Ascending aorta (tissue), 2 donors: Measurements from ENCODE around the gene CDCP1. TPM values are rescaled to one million over a fixed set of nuclear protein-coding genes. Genes with fewer than 3 reads are reported as not detected.

Source experiments
- DNase-seq, 2 donors: peaks; one replicate each; pipeline ENCODE4 v3.0.0-alpha.2; 2019; ENCODE audit warnings: low spot score in 2 of 2
- H3K27ac ChIP-seq, 2 donors: fragments of 200-600 bp; sonication (generic); one replicate each; pipeline ENCODE4 v1.5.1; 2016 to 2017; ENCODE audit warnings: mild to moderate bottlenecking in 1 of 2
- H3K27me3 ChIP-seq: fragments of 200-600 bp; sonication (generic); one replicate; pipeline ENCODE4 v1.5.1; 2017
- H3K36me3 ChIP-seq, 2 donors: fragments of 200-600 bp; sonication (generic); one replicate each; pipeline ENCODE4 v1.5.1; 2016
- H3K4me1 ChIP-seq, 2 donors: fragments of 200-600 bp; sonication (generic); one replicate each; pipeline ENCODE4 v1.5.1; 2016 to 2017; ENCODE audit warnings: mild to moderate bottlenecking in 1 of 2
- H3K4me3 ChIP-seq, 2 donors: fragments of 200-600 bp; sonication (generic); one replicate each; pipeline ENCODE4 v1.5.1; 2016 to 2017; ENCODE audit warnings: mild to moderate bottlenecking in 1 of 2
- H3K9me3 ChIP-seq, 2 donors: fragments of 200-600 bp; sonication (generic); one replicate each; pipeline ENCODE4 v1.5.1; 2016
- intact Hi-C: fragments of 100-400 bp; cut with DNase I; formaldehyde crosslinking; loops from one replicate; pipeline ENCODE4 v1.15.1; 2023
- total RNA-seq: library from RNA; depleted of rRNA; stranded (reverse); fragments of >200 nt; gene quantifications from one replicate; pipeline ENCODE4 v1.1.0, GENCODE V29; 2016
- TF ChIP-seq, protein P1 (sequence below), 3 experiments: fragments of 200-600 bp in 2 of 3; fragments of 450-650 bp in 1 of 3; sonication (generic) in 2 of 3; IDR thresholded peaks; one replicate each; pipeline ENCODE4 v1.5.1; 2016 to 2019; ENCODE audit warnings: antibody characterized with exemption in 3 of 3, mild to moderate bottlenecking in 1 of 3, moderate library complexity in 1 of 3

CDCP1 gene
- total RNA-seq, 1 donor from 2014 or later: 3.0 TPM

GRCh38 chr3:45119376-45119775 is 26.8 kb downstream of the CDCP1 start:
- no peak overlapping the region for H3K4me3 ChIP-seq
- no peaks in the 10 kb centered on the region for H3K4me1 ChIP-seq
- no peaks in the 10 kb centered on the region for H3K36me3 ChIP-seq
- no peak for DNase-seq
- H3K27me3 ChIP-seq: no peaks in the 10 kb centered on the region
- TF ChIP-seq, protein P1, sequence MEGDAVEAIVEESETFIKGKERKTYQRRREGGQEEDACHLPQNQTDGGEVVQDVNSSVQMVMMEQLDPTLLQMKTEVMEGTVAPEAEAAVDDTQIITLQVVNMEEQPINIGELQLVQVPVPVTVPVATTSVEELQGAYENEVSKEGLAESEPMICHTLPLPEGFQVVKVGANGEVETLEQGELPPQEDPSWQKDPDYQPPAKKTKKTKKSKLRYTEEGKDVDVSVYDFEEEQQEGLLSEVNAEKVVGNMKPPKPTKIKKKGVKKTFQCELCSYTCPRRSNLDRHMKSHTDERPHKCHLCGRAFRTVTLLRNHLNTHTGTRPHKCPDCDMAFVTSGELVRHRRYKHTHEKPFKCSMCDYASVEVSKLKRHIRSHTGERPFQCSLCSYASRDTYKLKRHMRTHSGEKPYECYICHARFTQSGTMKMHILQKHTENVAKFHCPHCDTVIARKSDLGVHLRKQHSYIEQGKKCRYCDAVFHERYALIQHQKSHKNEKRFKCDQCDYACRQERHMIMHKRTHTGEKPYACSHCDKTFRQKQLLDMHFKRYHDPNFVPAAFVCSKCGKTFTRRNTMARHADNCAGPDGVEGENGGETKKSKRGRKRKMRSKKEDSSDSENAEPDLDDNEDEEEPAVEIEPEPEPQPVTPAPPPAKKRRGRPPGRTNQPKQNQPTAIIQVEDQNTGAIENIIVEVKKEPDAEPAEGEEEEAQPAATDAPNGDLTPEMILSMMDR (IDR thresholded peaks at IDR 0.05): no peak
- H3K27ac ChIP-seq: no peak overlapping the region
- no peaks in the 10 kb centered on the region for H3K9me3 ChIP-seq
- intact Hi-C loops: no loop called here

- Histone ChIP-seq H3K27ac (no peak overlapping the region), H3K4me3 (no peak overlapping the region), H3K27me3 (no peaks in the 10 kb centered on the region), H3K9me3 (no peaks in the 10 kb centered on the region), H3K4me1 (peaks cover 0 to 2% of the 10 kb centered on the region in 2 donors), H3K36me3 (no peaks in the 10 kb centered on the region)
- TF ChIP-seq, protein P1 (IDR thresholded peaks at IDR 0.05): no peak
- intact Hi-C loops: no loop called here
- DNase-seq: no peak
These were observed 27.5 kb downstream of the CDCP1 start for GRCh38 chr3:45118615-45119071.

DNA sequence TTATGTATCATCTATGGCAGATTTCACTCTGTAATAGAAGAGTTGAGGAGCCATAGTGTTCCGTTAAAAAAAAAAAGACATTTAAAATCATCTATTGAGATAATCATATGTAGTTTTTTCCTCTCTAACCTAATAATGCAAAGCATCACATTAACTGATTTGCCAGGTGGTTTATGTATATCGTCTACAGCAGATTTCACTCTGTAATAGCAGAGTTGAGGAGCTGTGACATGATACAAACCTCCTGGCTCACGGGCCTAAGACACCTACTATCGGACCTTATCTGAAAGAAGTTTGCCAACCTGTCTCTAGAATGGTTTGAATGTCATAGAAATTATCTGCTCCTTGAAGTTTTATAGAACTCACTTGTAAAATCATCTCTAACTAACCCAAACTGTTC is 29.8 kb downstream of the CDCP1 start:
- Histone ChIP-seq H3K4me3 (no peak overlapping the region), H3K27me3 (no peaks in the 10 kb centered on the region), H3K9me3 (no peaks in the 10 kb centered on the region), H3K4me1 (peaks cover 2% of the 10 kb centered on the region in 2 donors), H3K36me3 (no peaks in the 10 kb centered on the region), H3K27ac (no peak overlapping the region)
- intact Hi-C loops: no loop called here
- TF ChIP-seq, protein P1 (IDR thresholded peaks at IDR 0.05): no peak
- DNase-seq: no peak

DNA sequence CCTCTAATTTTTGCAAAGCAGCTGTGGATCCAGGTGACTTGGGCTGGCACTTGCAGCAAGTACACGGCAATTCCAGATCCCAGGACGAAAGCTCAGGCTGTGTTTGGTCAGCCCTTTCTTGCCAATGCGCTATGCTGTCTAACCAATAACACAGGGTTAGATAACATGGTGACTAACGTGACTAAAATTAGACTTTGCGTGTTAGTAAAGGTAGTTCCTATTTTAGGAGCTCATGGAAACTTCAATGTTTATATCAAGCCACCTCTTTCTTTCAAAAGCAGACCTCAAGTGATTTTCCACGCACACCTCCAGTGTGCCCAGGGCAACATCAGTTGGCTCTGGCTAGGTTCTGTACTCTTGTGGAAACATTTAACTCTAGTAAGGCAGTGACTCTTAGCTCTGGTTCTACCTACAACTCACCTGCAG is 32.5 kb downstream of the CDCP1 start:
- Histone ChIP-seq H3K36me3 (no peaks in the 10 kb centered on the region), H3K4me1 (peaks cover 2% of the 10 kb centered on the region in 2 donors), H3K9me3 (no peaks in the 10 kb centered on the region), H3K4me3 (no peak overlapping the region), H3K27me3 (no peaks in the 10 kb centered on the region), H3K27ac (peak overlapping the region; percentile 48 to 72)
- intact Hi-C loops: loop anchor here (5.0 kb wide), 1 partner anchor 71 kb away; no protein-coding TSS in a partner anchor
- TF ChIP-seq, protein P1 (IDR thresholded peaks at IDR 0.05): no peak
- DNase-seq: no peak

GRCh38 chr3:45112939-45113338 is 33.2 kb downstream of the CDCP1 start:
- H3K27ac ChIP-seq: peak overlapping the region in 1 of 2 donors; percentile 72
- DNase-seq: no peak
- H3K9me3 ChIP-seq: no peaks in the 10 kb centered on the region
- no peaks in the 10 kb centered on the region for H3K27me3 ChIP-seq
- H3K4me1 ChIP-seq: peaks cover 2% of the 10 kb centered on the region in 2 donors
- no peaks in the 10 kb centered on the region for H3K36me3 ChIP-seq
- TF ChIP-seq, protein P1 (IDR thresholded peaks at IDR 0.05): no peak
- H3K4me3 ChIP-seq: no peak overlapping the region
- intact Hi-C loops: loop anchor here (5.0 kb wide), 1 partner anchor 71 kb away; no protein-coding TSS in a partner anchor

DNA sequence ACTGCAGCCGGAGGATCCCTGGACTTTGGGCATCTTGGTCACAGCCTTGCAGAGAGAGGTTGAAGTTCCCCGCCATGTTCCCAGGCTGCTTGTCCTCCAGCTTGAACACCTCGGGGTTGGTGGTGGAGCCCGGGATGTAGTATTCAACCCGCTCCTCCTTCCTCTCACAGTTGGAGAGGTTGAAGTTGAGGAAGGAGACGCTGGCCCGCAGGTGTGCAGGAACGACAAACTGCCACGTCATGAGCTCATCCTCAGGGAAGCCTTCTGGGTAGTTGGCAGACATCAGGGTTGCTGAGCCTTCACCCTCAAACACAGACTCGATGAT is 35.7 kb downstream of the CDCP1 start:
- TF ChIP-seq, protein P1 (IDR thresholded peaks at IDR 0.05): no peak
- no peaks in the 10 kb centered on the region for H3K9me3 ChIP-seq
- no peaks in the 10 kb centered on the region for H3K27me3 ChIP-seq
- no peak overlapping the region for H3K27ac ChIP-seq
- peaks cover 2% of the 10 kb centered on the region in 2 donors for H3K4me1 ChIP-seq
- H3K36me3 ChIP-seq: no peaks in the 10 kb centered on the region
- no peak for DNase-seq
- no peak overlapping the region for H3K4me3 ChIP-seq
- intact Hi-C loops: loop anchor here (5.0 kb wide), 1 partner anchor 68 kb away; no protein-coding TSS in a partner anchor
